ENCODE results near the gene ZNF446. TPM values are rescaled to one million over a fixed set of nuclear protein-coding genes. Genes with fewer than 3 reads are reported as not detected.
A peak's percentile ranks its signal among the peaks of the same experiment; 100 is the strongest.

The ZNF446 gene
- total and polyA plus RNA-seq, 4 donors: 6.4 to 26.1 (median 10.1) TPM

- Histone ChIP-seq H3K9me3 (ENCODE audit: control insufficient read depth, low read length) (no peaks in the 10 kb centered on the region), H3K4me1 (ENCODE audit: control insufficient read depth in 1 of 2, insufficient read depth in 2 of 2, low read length in 2 of 2) (no peaks in the 10 kb centered on the region), H3K4me3 (ENCODE audit: low read length in 2 of 2) (peak overlapping the region; percentile 27 to 32), H3K27me3 (ENCODE audit: control insufficient read depth in 1 of 2, insufficient read depth in 2 of 2, low read length in 1 of 2) (no peaks in the 10 kb centered on the region), H3K36me3 (ENCODE audit: control insufficient read depth in 1 of 2, insufficient read depth in 2 of 2, low read length in 1 of 2) (peaks cover 0 to 4% of the 10 kb centered on the region in 2 donors), H3K27ac (ENCODE audit: low read depth in 1 of 2, low read length in 2 of 2) (peak overlapping the region in 1 of 2 donors; percentile 78)
- no peak for DNase-seq
- WGBS, 2 donors: 21 to 23% methylated on average over 25 to 27 of the region's 27 CpGs
- intact Hi-C loops (cut with DNase I): no loop called here
- no peak for ATAC-seq (ENCODE audit: low FRiP score)
Measured at GRCh38 chr19:58474997-58475713, 997 bp upstream of the ZNF446 start.

GRCh38 chr19:58476498-58477015, 405 bp downstream of the ZNF446 start:
- ATAC-seq (ENCODE audit: low FRiP score) (peak; percentile 1), DNase-seq (peak in 1 of 2 donors; percentile 82)
- H3K27ac ChIP-seq (ENCODE audit: low read depth in 1 of 2, low read length in 2 of 2): peak overlapping the region; percentile 7 to 78
- intact Hi-C loops (cut with DNase I): no loop called here
- H3K27me3 ChIP-seq (ENCODE audit: control insufficient read depth in 1 of 2, insufficient read depth in 2 of 2, low read length in 1 of 2): no peaks in the 10 kb centered on the region
- WGBS, 2 donors: 1 to 2% methylated on average over 27 of the region's 27 CpGs
- peak overlapping the region; percentile 22 to 32 for H3K4me3 ChIP-seq (ENCODE audit: low read length in 2 of 2)
- H3K36me3 ChIP-seq (ENCODE audit: control insufficient read depth in 1 of 2, insufficient read depth in 2 of 2, low read length in 1 of 2): peaks cover 0 to 3% of the 10 kb centered on the region in 2 donors
- H3K9me3 ChIP-seq (ENCODE audit: control insufficient read depth, low read length): no peaks in the 10 kb centered on the region
- H3K4me1 ChIP-seq (ENCODE audit: control insufficient read depth in 1 of 2, insufficient read depth in 2 of 2, low read length in 2 of 2): no peaks in the 10 kb centered on the region

DNA sequence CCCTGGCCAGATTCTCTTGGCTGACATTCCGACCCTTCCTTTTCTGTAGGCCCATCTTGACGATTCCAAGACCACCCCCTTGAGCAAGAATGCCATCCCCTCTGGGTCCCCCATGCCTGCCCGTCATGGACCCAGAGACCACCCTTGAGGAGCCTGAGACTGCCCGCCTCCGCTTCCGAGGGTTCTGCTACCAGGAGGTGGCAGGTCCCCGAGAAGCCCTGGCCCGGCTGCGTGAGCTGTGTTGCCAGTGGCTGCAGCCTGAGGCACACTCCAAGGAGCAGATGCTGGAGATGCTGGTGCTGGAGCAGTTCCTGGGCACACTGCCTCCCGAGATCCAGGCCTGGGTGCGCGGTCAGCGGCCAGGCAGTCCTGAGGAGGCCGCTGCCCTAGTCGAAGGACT, 978 bp downstream of the ZNF446 start:
- Histone ChIP-seq H3K27me3 (ENCODE audit: control insufficient read depth in 1 of 2, insufficient read depth in 2 of 2, low read length in 1 of 2) (no peaks in the 10 kb centered on the region), H3K4me1 (ENCODE audit: control insufficient read depth in 1 of 2, insufficient read depth in 2 of 2, low read length in 2 of 2) (no peaks in the 10 kb centered on the region), H3K36me3 (ENCODE audit: control insufficient read depth in 1 of 2, insufficient read depth in 2 of 2, low read length in 1 of 2) (no peaks in the 10 kb centered on the region), H3K9me3 (ENCODE audit: control insufficient read depth, low read length) (no peaks in the 10 kb centered on the region), H3K4me3 (ENCODE audit: low read length in 2 of 2) (no peak overlapping the region), H3K27ac (ENCODE audit: low read depth in 1 of 2, low read length in 2 of 2) (no peak overlapping the region)
- ATAC-seq (ENCODE audit: low FRiP score) (no peak), DNase-seq (no peak)
- WGBS, 2 donors: 81 to 83% methylated on average over 15 of the region's 15 CpGs
- intact Hi-C loops (cut with DNase I): no loop called here

GRCh38 chr19:58477871-58478270, 1.7 kb downstream of the ZNF446 start:
- Histone ChIP-seq H3K36me3 (ENCODE audit: control insufficient read depth in 1 of 2, insufficient read depth in 2 of 2, low read length in 1 of 2) (no peaks in the 10 kb centered on the region), H3K27me3 (ENCODE audit: control insufficient read depth in 1 of 2, insufficient read depth in 2 of 2, low read length in 1 of 2) (no peaks in the 10 kb centered on the region), H3K4me1 (ENCODE audit: control insufficient read depth in 1 of 2, insufficient read depth in 2 of 2, low read length in 2 of 2) (no peaks in the 10 kb centered on the region), H3K4me3 (ENCODE audit: low read length in 2 of 2) (no peak overlapping the region), H3K27ac (ENCODE audit: low read depth in 1 of 2, low read length in 2 of 2) (no peak overlapping the region), H3K9me3 (ENCODE audit: control insufficient read depth, low read length) (no peaks in the 10 kb centered on the region)
- intact Hi-C loops (cut with DNase I): no loop called here
- DNase-seq: no peak
- WGBS, 2 donors: 90 to 100% methylated on average over 1 of the region's 1 CpG
- no peak for ATAC-seq (ENCODE audit: low FRiP score)

DNA sequence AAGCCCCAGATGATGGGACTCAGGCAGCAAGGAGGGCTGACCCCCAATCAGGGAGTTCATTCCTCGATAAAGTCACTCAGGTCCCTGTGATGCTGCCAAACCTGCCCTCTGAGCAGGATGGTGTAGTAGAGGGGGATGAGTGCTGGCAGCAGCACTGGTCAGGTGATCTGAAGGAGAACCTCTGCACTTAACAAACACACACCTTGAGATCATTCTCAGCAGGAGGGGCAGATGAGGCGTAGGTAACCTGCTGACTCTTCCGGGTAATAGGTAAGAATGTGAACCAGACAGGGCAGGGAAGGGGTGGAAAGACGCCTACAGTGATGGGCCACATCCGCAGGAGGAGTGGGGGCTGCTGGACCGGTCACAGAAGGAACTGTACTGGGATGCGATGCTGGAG, 3.2 kb downstream of the ZNF446 start:
- 91 to 95% methylated on average over 7 of the region's 7 CpGs for WGBS, 2 donors
- H3K9me3 ChIP-seq (ENCODE audit: control insufficient read depth, low read length): no peaks in the 10 kb centered on the region
- no peaks in the 10 kb centered on the region for H3K27me3 ChIP-seq (ENCODE audit: control insufficient read depth in 1 of 2, insufficient read depth in 2 of 2, low read length in 1 of 2)
- intact Hi-C loops (cut with DNase I): no loop called here
- peaks cover 0 to 3% of the 10 kb centered on the region in 2 donors for H3K4me1 ChIP-seq (ENCODE audit: control insufficient read depth in 1 of 2, insufficient read depth in 2 of 2, low read length in 2 of 2)
- no peak for ATAC-seq (ENCODE audit: low FRiP score)
- H3K36me3 ChIP-seq (ENCODE audit: control insufficient read depth in 1 of 2, insufficient read depth in 2 of 2, low read length in 1 of 2): no peaks in the 10 kb centered on the region
- no peak overlapping the region for H3K27ac ChIP-seq (ENCODE audit: low read depth in 1 of 2, low read length in 2 of 2)
- H3K4me3 ChIP-seq (ENCODE audit: low read length in 2 of 2): no peak overlapping the region
- no peak for DNase-seq

GRCh38 chr19:58479736-58480480, 3.8 kb downstream of the ZNF446 start:
- no peaks in the 10 kb centered on the region for H3K36me3 ChIP-seq (ENCODE audit: control insufficient read depth in 1 of 2, insufficient read depth in 2 of 2, low read length in 1 of 2)
- ATAC-seq (ENCODE audit: low FRiP score) (no peak), DNase-seq (no peak)
- H3K4me1 ChIP-seq (ENCODE audit: control insufficient read depth in 1 of 2, insufficient read depth in 2 of 2, low read length in 2 of 2): peaks cover 0 to 3% of the 10 kb centered on the region in 2 donors
- 89 to 90% methylated on average over 28 of the region's 28 CpGs for WGBS, 2 donors
- intact Hi-C loops (cut with DNase I): no loop called here
- H3K27ac ChIP-seq (ENCODE audit: low read depth in 1 of 2, low read length in 2 of 2): no peak overlapping the region
- H3K4me3 ChIP-seq (ENCODE audit: low read length in 2 of 2): no peak overlapping the region
- no peaks in the 10 kb centered on the region for H3K9me3 ChIP-seq (ENCODE audit: control insufficient read depth, low read length)
- H3K27me3 ChIP-seq (ENCODE audit: control insufficient read depth in 1 of 2, insufficient read depth in 2 of 2, low read length in 1 of 2): no peaks in the 10 kb centered on the region

DNA sequence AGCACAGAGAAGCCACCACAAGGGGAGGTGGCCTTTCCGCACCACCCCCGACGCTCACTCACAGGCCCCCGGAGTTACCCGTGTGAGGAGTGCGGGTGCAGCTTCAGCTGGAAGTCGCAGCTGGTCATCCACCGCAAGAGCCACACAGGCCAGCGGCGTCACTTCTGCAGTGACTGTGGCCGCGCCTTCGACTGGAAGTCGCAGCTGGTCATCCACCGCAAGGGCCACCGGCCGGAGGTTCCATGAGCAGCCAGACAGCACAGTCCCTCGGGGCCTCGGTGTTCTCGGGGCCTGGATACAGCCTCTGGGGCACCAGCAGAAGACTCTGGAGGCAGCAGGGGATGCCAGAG, 4.3 kb downstream of the ZNF446 start:
- H3K4me3 ChIP-seq (ENCODE audit: low read length in 2 of 2): no peak overlapping the region
- ATAC-seq (ENCODE audit: low FRiP score): no peak

DNA sequence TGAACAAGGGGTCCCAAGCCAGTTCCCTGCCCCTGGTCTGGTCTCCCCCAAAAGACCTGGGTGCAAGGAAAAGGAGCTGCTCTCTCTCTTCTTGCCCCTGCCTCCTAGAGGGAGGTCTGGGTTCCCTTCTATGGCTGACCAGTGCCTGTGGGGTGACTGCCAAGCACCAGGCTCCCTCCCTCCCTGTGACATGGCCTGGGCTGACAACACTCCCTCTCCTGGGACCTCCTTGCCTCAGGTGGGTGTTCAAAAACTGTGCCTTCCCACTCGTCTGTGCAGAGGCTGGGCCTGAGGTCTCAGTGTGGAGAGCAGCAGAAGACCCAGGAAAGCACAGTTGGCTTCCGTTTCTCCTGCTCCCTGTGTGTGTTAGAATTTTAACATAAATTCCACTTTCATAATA, 4.7 kb downstream of the ZNF446 start:
- Histone ChIP-seq H3K36me3 (ENCODE audit: control insufficient read depth in 1 of 2, insufficient read depth in 2 of 2, low read length in 1 of 2) (no peaks in the 10 kb centered on the region), H3K4me3 (ENCODE audit: low read length in 2 of 2) (no peak overlapping the region), H3K9me3 (ENCODE audit: control insufficient read depth, low read length) (no peaks in the 10 kb centered on the region), H3K27me3 (ENCODE audit: control insufficient read depth in 1 of 2, insufficient read depth in 2 of 2, low read length in 1 of 2) (no peaks in the 10 kb centered on the region), H3K27ac (ENCODE audit: low read depth in 1 of 2, low read length in 2 of 2) (no peak overlapping the region), H3K4me1 (ENCODE audit: control insufficient read depth in 1 of 2, insufficient read depth in 2 of 2, low read length in 2 of 2) (peaks cover 0 to 3% of the 10 kb centered on the region in 2 donors)
- no peak for ATAC-seq (ENCODE audit: low FRiP score)
- 72 to 79% methylated on average over 2 of the region's 2 CpGs for WGBS, 2 donors
- intact Hi-C loops (cut with DNase I): no loop called here
- DNase-seq: no peak

More for the DNA sequence above, 4.3 kb downstream of the ZNF446 start:
- intact Hi-C loops (cut with DNase I): no loop called here
- Histone ChIP-seq H3K9me3 (ENCODE audit: control insufficient read depth, low read length) (no peaks in the 10 kb centered on the region), H3K4me1 (ENCODE audit: control insufficient read depth in 1 of 2, insufficient read depth in 2 of 2, low read length in 2 of 2) (peaks cover 0 to 3% of the 10 kb centered on the region in 2 donors), H3K27ac (ENCODE audit: low read depth in 1 of 2, low read length in 2 of 2) (no peak overlapping the region), H3K36me3 (ENCODE audit: control insufficient read depth in 1 of 2, insufficient read depth in 2 of 2, low read length in 1 of 2) (no peaks in the 10 kb centered on the region), H3K27me3 (ENCODE audit: control insufficient read depth in 1 of 2, insufficient read depth in 2 of 2, low read length in 1 of 2) (no peaks in the 10 kb centered on the region)
- 91% methylated on average over 20 of the region's 20 CpGs for WGBS, 2 donors
- no peak for DNase-seq

Measured in aorta (tissue), 5 donors.